Karpas-422 (cell line): ENCODE data around the gene HERC4. TPM values are rescaled to one million over a fixed set of nuclear protein-coding genes. Genes with fewer than 3 reads are reported as not detected.
A peak's percentile ranks its signal among the peaks of the same experiment; 100 is the strongest.
"Not testable (repeated sequence)": the region's sequence is repeated elsewhere in the genome, so short reads cannot be mapped to it uniquely, and the experiment has no call there.

Source experiments
- DNase-seq: peaks from one replicate; pipeline ENCODE4 v3.0.0-alpha.2; 2015
- H2AFZ ChIP-seq: fragments of 200-600 bp; sonication (generic); 2 replicates; pipeline ENCODE4 v1.6.1; 2014; ENCODE audit warnings: antibody characterized with exemption, low read length, mixed read lengths
- H3K27ac ChIP-seq: fragments of 200-600 bp; sonication (generic); 2 replicates; pipeline ENCODE4 v1.5.1; 2014; ENCODE audit warnings: mild to moderate bottlenecking, low read length, moderate library complexity
- H3K27me3 ChIP-seq: fragments of 200-600 bp; sonication (generic); 2 replicates; pipeline ENCODE4 v1.6.1; 2014; ENCODE audit warnings: low read length, mixed read lengths
- H3K36me3 ChIP-seq: fragments of 200-600 bp; sonication (generic); 2 replicates; pipeline ENCODE4 v1.6.1; 2014; ENCODE audit warnings: low read length, mixed read lengths; ENCODE audit not compliant: insufficient read depth
- H3K4me1 ChIP-seq: fragments of 200-600 bp; sonication (generic); 2 replicates; pipeline ENCODE4 v1.6.1; 2014; ENCODE audit warnings: mild to moderate bottlenecking, low read length, mixed read lengths
- H3K4me2 ChIP-seq: fragments of 200-600 bp; sonication (generic); 2 replicates; pipeline ENCODE4 v1.6.1; 2014; ENCODE audit warnings: low read length, low read depth, mild to moderate bottlenecking; ENCODE audit not compliant: poor library complexity, severe bottlenecking
- H3K4me3 ChIP-seq: fragments of 200-600 bp; sonication (generic); 2 replicates; pipeline ENCODE4 v1.5.1; 2014; ENCODE audit warnings: mild to moderate bottlenecking, antibody characterized with exemption, low read length, mixed read lengths
- H3K79me2 ChIP-seq: fragments of 200-600 bp; sonication (generic); 2 replicates; pipeline ENCODE4 v1.6.1; 2014; ENCODE audit warnings: mild to moderate bottlenecking, low read length, mixed read lengths
- H3K9ac ChIP-seq: fragments of 200-600 bp; sonication (generic); 2 replicates; pipeline ENCODE4 v1.6.0; 2014; ENCODE audit warnings: low read length
- H3K9me2 ChIP-seq: fragments of 200-600 bp; sonication (generic), shearing (Covaris generic); replicated peaks from 2 replicates; pipeline ENCODE4 v1.6.0; 2014; ENCODE audit warnings: mild to moderate bottlenecking, low read length, moderate library complexity; ENCODE audit not compliant: insufficient read depth
- H3K9me3 ChIP-seq: fragments of 300-700, 200-600 bp; sonication (generic); 2 replicates; pipeline ENCODE4 v1.6.1; 2014; ENCODE audit warnings: low read length, mixed read lengths
- H4K20me1 ChIP-seq: fragments of 200-600 bp; sonication (generic); 2 replicates; pipeline ENCODE4 v1.6.1; 2014; ENCODE audit warnings: mild to moderate bottlenecking, antibody characterized with exemption, low read length, low read depth; ENCODE audit not compliant: insufficient read depth
- total RNA-seq: library from RNA; depleted of rRNA; stranded (reverse); fragments of >200 nt; shearing (Covaris generic); gene quantifications from 2 replicates; pipeline ENCODE4 v1.2.3, GENCODE V29; 2014; ENCODE audit warnings: low replicate concordance

The HERC4 gene
- total RNA-seq, 1 experiment from 2014 or later: 99.9 TPM

GRCh38 chr10:68027429-68027828 is 47.7 kb downstream of the HERC4 start:
- H3K9me3 ChIP-seq: 0 out of 2 replicates have a peak, but pooled peaks cover 3% of the 10 kb centered on the region
- H2AFZ ChIP-seq: no peak overlapping the region
- no peak for DNase-seq
- no peaks in the 10 kb centered on the region; the same call in 1 of the 2 replicates for H3K9me2 ChIP-seq
- no peak overlapping the region for H3K9ac ChIP-seq
- peaks cover 5% of the 10 kb centered on the region for H3K4me1 ChIP-seq
- H3K4me2 ChIP-seq: no peak overlapping the region
- H3K27me3 ChIP-seq: no peaks in the 10 kb centered on the region
- H4K20me1 ChIP-seq: no peaks in the 10 kb centered on the region
- peaks cover 60% of the 10 kb centered on the region for H3K36me3 ChIP-seq
- peaks cover 30% of the 10 kb centered on the region for H3K79me2 ChIP-seq
- H3K27ac ChIP-seq: no peak overlapping the region
- H3K4me3 ChIP-seq: no peak overlapping the region

- DNase-seq: no peak
- Histone ChIP-seq H3K27me3 (no peaks in the 10 kb centered on the region), H3K4me3 (no peak overlapping the region), H3K4me2 (no peak overlapping the region), H2AFZ (no peak overlapping the region), H3K79me2 (peaks cover 26% of the 10 kb centered on the region), H3K4me1 (peaks cover 2% of the 10 kb centered on the region; the same call in 1 of the 2 replicates), H3K9ac (no peak overlapping the region), H3K9me3 (peaks cover 10% of the 10 kb centered on the region; the same call in 1 of the 2 replicates), H3K36me3 (peaks cover 67% of the 10 kb centered on the region), H3K27ac (no peak overlapping the region), H3K9me2 (no peaks in the 10 kb centered on the region; the same call in 1 of the 2 replicates), H4K20me1 (no peaks in the 10 kb centered on the region)
Observed at GRCh38 chr10:68023292-68023691, 51.8 kb downstream of the HERC4 start.

- H3K36me3 ChIP-seq: peaks cover 69% of the 10 kb centered on the region
Observed at GRCh38 chr10:68022324-68022723, 52.8 kb downstream of the HERC4 start.

GRCh38 chr10:68016519-68016918 is 58.6 kb downstream of the HERC4 start:
- not testable (repeated sequence) for H3K9me3 ChIP-seq, H3K9me2 ChIP-seq, H4K20me1 ChIP-seq, H3K9ac ChIP-seq, H3K4me3 ChIP-seq, H2AFZ ChIP-seq, H3K27me3 ChIP-seq
- DNase-seq: peak; percentile 47
- peak overlapping the region; percentile 7; the same call in 1 of the 2 replicates for H3K27ac ChIP-seq
- peak overlapping the region; percentile 37 for H3K4me2 ChIP-seq
- peaks cover 63% of the 10 kb centered on the region for H3K36me3 ChIP-seq
- peaks cover 15% of the 10 kb centered on the region for H3K79me2 ChIP-seq
- H3K4me1 ChIP-seq: peaks cover 20% of the 10 kb centered on the region

More at GRCh38 chr10:68022324-68022723, 52.8 kb downstream of the HERC4 start:
- peaks cover 11% of the 10 kb centered on the region for H3K4me1 ChIP-seq
- DNase-seq, H3K27me3 ChIP-seq, H3K27ac ChIP-seq, H2AFZ ChIP-seq, H4K20me1 ChIP-seq, H3K4me3 ChIP-seq, H3K9me2 ChIP-seq, H3K9me3 ChIP-seq, H3K9ac ChIP-seq, H3K4me2 ChIP-seq: not testable (repeated sequence)
- peaks cover 23% of the 10 kb centered on the region for H3K79me2 ChIP-seq

GRCh38 chr10:68010426-68010940 is 64.6 kb downstream of the HERC4 start:
- DNase-seq: no peak
- Histone ChIP-seq H3K27ac (no peak overlapping the region), H3K36me3 (peaks cover 69% of the 10 kb centered on the region)

GRCh38 chr10:68007356-68007755 is 67.7 kb downstream of the HERC4 start:
- Histone ChIP-seq H3K36me3 (peaks cover 53% of the 10 kb centered on the region), H3K4me1 (no peaks in the 10 kb centered on the region), H4K20me1 (no peaks in the 10 kb centered on the region), H3K79me2 (peaks cover 13% of the 10 kb centered on the region; the same call in 1 of the 2 replicates), H3K27ac (no peak overlapping the region), H3K9me2 (no peaks in the 10 kb centered on the region), H2AFZ (no peak overlapping the region), H3K27me3 (no peaks in the 10 kb centered on the region), H3K9me3 (no peaks in the 10 kb centered on the region), H3K4me2 (no peak overlapping the region), H3K4me3 (no peak overlapping the region), H3K9ac (no peak overlapping the region)
- DNase-seq: no peak

More at GRCh38 chr10:68010426-68010940, 64.6 kb downstream of the HERC4 start:
- Histone ChIP-seq H2AFZ (no peak overlapping the region), H3K79me2 (peaks cover 8% of the 10 kb centered on the region; the same call in 1 of the 2 replicates), H3K4me2 (no peak overlapping the region), H3K4me1 (no peaks in the 10 kb centered on the region), H4K20me1 (no peaks in the 10 kb centered on the region), H3K4me3 (no peak overlapping the region), H3K27me3 (no peaks in the 10 kb centered on the region), H3K9me3 (no peaks in the 10 kb centered on the region), H3K9ac (no peak overlapping the region), H3K9me2 (no peaks in the 10 kb centered on the region)

- Histone ChIP-seq H3K4me1 (peaks cover 39% of the 10 kb centered on the region), H3K9ac (no peak overlapping the region), H3K36me3 (peaks cover 6% of the 10 kb centered on the region), H3K4me2 (no peak overlapping the region), H2AFZ (no peak overlapping the region), H3K9me3 (no peaks in the 10 kb centered on the region), H3K27me3 (no peaks in the 10 kb centered on the region), H4K20me1 (no peaks in the 10 kb centered on the region), H3K27ac (no peak overlapping the region), H3K79me2 (peaks cover 11% of the 10 kb centered on the region; the same call in 1 of the 2 replicates), H3K4me3 (no peak overlapping the region), H3K9me2 (no peaks in the 10 kb centered on the region)
- DNase-seq: no peak
Observed at GRCh38 chr10:68001539-68001938, 73.5 kb downstream of the HERC4 start.

GRCh38 chr10:68001000-68001399 is 74.1 kb downstream of the HERC4 start:
- Histone ChIP-seq H4K20me1 (no peaks in the 10 kb centered on the region), H3K4me2 (no peak overlapping the region), H3K4me1 (peaks cover 39% of the 10 kb centered on the region), H2AFZ (no peak overlapping the region), H3K4me3 (no peak overlapping the region), H3K27me3 (no peaks in the 10 kb centered on the region), H3K27ac (no peak overlapping the region), H3K79me2 (peaks cover 11% of the 10 kb centered on the region; the same call in 1 of the 2 replicates), H3K36me3 (peaks cover 10% of the 10 kb centered on the region; the same call in 1 of the 2 replicates), H3K9ac (no peak overlapping the region), H3K9me3 (no peaks in the 10 kb centered on the region), H3K9me2 (no peaks in the 10 kb centered on the region)
- no peak for DNase-seq
